Measurements from ENCODE around the gene ANGPTL1. TPM values are rescaled to one million over a fixed set of nuclear protein-coding genes. Genes with fewer than 3 reads are reported as not detected.

Gene ANGPTL1
- total RNA-seq, 5 donors from 2014 or later (not counting 1 experiment from before 2014, with no cell fraction given) = 0.09 to 0.22 TPM; not detected in 3

DNA sequence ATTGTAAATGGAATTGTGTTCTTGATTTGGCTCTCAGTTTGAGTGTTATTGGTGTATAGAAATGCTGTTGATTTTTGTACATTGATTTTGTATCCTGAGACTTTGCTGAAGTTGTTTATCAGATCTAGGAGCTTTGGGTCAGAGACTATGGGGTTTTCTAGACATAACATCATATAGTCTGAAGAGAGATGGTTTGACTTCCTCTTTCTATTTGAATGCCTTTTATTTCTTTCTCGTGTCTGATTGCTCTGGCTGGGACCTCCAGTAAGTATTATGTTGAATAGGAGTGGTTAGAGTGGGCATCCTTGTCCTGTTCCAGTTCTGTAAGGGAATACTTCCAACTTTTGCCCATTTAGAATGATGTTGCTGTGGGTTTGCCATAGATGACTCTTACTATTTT is 39.1 kb upstream of the ANGPTL1 start:
- ChIA-PET CTCF (no interaction called here), POLR2A (no interaction called here)
- Histone ChIP-seq H3K9me3 (no peaks in the 10 kb centered on the region), H3K4me1 (ENCODE audit: control insufficient read depth in 1 of 2, extremely low read depth in 1 of 2, insufficient read depth in 2 of 2, low read length in 2 of 2) (no peaks in the 10 kb centered on the region), H3K36me3 (ENCODE audit: control insufficient read depth in 2 of 2, extremely low read depth in 1 of 2, insufficient read depth in 1 of 2, low read length in 1 of 2) (peaks cover 0 to 5% of the 10 kb centered on the region in 2 donors), H3K27ac (ENCODE audit: low read length) (no peak overlapping the region), H3K27me3 (replicated peaks in 1 of 2; ENCODE audit: control insufficient read depth in 2 of 2, extremely low read depth in 1 of 2, insufficient read depth in 2 of 2, low read length in 1 of 2) (peaks cover 0 to 4% of the 10 kb centered on the region in 2 experiments), H3K4me3 (ENCODE audit: control insufficient read depth in 1 of 2, extremely low read depth in 1 of 2, low read length in 1 of 2) (no peak overlapping the region)
- Mint-ChIP-seq H3K27me3 (no peaks in the 10 kb centered on the region), H3K4me3 (no peak overlapping the region), H3K4me1 (no peaks in the 10 kb centered on the region), H3K36me3 (peaks cover 60% of the 10 kb centered on the region), H3K9me3 (no peaks in the 10 kb centered on the region), H3K27ac (peak overlapping the region in 1 of 2 donors; percentile 55)
- no CpG with 5 or more reads among the region's 1 CpG for WGBS (ENCODE audit: insufficient coverage)
- DNase-seq = no peak
- no peak for ATAC-seq (replicated peaks in 1 of 4)

DNA sequence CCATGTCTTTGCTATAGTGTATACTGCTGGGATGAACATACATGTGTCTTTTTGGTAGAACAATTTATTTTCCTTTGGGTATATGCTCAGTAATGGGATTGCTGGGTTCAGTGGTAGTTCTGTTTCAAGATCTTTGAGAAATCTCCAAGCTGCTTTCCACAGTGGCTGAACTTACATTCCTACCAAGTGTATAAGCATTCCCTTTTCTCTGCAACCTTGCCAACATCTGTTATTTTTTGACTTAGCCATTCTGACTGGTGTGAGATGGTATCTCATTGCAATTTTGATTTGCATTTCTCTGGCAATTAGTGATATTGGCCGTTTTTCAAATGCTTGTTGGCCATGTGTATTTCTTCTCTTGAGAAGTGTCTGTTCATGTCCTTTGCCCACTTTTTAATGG is 37.5 kb upstream of the ANGPTL1 start:
- no peak for ATAC-seq (replicated peaks in 1 of 4)
- no peaks in the 10 kb centered on the region for H3K9me3 Mint-ChIP-seq
- Histone ChIP-seq H3K27ac (ENCODE audit: low read length) (no peak overlapping the region), H3K27me3 (replicated peaks in 1 of 2; ENCODE audit: control insufficient read depth in 2 of 2, extremely low read depth in 1 of 2, insufficient read depth in 2 of 2, low read length in 1 of 2) (no peaks in the 10 kb centered on the region), H3K4me3 (ENCODE audit: control insufficient read depth in 1 of 2, extremely low read depth in 1 of 2, low read length in 1 of 2) (no peak overlapping the region), H3K9me3 (no peaks in the 10 kb centered on the region), H3K4me1 (ENCODE audit: control insufficient read depth in 1 of 2, extremely low read depth in 1 of 2, insufficient read depth in 2 of 2, low read length in 2 of 2) (no peaks in the 10 kb centered on the region), H3K36me3 (ENCODE audit: control insufficient read depth in 2 of 2, extremely low read depth in 1 of 2, insufficient read depth in 1 of 2, low read length in 1 of 2) (no peaks in the 10 kb centered on the region)
- ChIA-PET POLR2A (no interaction called here), CTCF (no interaction called here)
- H3K27me3 Mint-ChIP-seq = no peaks in the 10 kb centered on the region
- H3K27ac Mint-ChIP-seq = no peak overlapping the region
- no peak overlapping the region for H3K4me3 Mint-ChIP-seq
- DNase-seq = no peak
- H3K4me1 Mint-ChIP-seq = no peaks in the 10 kb centered on the region
- H3K36me3 Mint-ChIP-seq = peaks cover 68% of the 10 kb centered on the region
- WGBS (ENCODE audit: insufficient coverage) = 80% methylated on average over 1 of the region's 1 CpG

DNA sequence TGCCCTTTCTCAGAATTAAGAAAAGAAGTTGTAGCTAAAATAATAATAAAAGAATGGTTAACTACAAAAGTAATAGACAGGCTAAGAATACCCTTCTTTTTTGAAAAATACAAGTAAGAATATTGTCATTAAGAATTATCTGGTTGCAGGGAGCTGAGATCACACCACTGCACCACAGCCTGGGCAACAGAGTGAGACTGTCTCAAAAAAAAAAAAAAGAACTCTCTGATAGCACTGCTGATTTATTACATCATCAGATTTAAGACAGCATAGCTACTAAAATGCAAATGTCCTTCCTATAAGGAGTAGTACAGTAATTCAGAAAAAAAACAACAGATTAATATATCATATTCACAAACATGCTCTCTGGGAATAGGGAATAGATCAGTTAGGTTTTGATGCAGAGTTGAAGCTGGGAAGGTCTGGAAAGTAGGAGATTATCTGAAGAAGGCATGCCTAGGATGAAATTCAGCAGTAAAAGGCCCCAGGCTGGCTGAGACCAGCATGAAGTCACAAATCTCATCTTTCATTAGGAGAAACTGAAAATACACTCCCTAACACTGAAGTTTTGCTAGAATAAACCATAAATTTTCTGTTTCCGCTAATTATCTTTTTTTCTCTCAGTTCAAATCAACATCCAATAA is 30.7 kb upstream of the ANGPTL1 start:
- H3K9me3 ChIP-seq = no peaks in the 10 kb centered on the region
- Mint-ChIP-seq H3K4me3 (no peak overlapping the region), H3K27ac (no peak overlapping the region), H3K36me3 (peaks cover 43% of the 10 kb centered on the region), H3K9me3 (peaks cover 0 to 2% (median 0%) of the 10 kb centered on the region in 3 donors), H3K4me1 (peaks cover 0 to 15% (median 13%) of the 10 kb centered on the region in 3 donors), H3K27me3 (no peaks in the 10 kb centered on the region)
- no peak overlapping the region for H3K4me3 ChIP-seq (ENCODE audit: control insufficient read depth in 1 of 2, extremely low read depth in 1 of 2, low read length in 1 of 2)
- ChIA-PET POLR2A (interaction anchor here in 1 of 2 donors (0.7 kb wide), 1 partner anchor 303 kb away, joined by 3 read pairs; no protein-coding TSS in a partner anchor), CTCF (interaction anchor here in 1 of 2 donors (0.5 kb wide), 1 partner anchor 12 kb away, joined by 4 read pairs; no protein-coding TSS in a partner anchor)
- ATAC-seq (replicated peaks in 1 of 4) (no peak), DNase-seq (no peak)
- no peaks in the 10 kb centered on the region for H3K36me3 ChIP-seq (ENCODE audit: control insufficient read depth in 2 of 2, extremely low read depth in 1 of 2, insufficient read depth in 1 of 2, low read length in 1 of 2)
- H3K27ac ChIP-seq (ENCODE audit: low read length) = no peak overlapping the region
- no CpG with 5 or more reads among the region's 1 CpG for WGBS (ENCODE audit: insufficient coverage)
- H3K27me3 ChIP-seq (replicated peaks in 1 of 2; ENCODE audit: control insufficient read depth in 2 of 2, extremely low read depth in 1 of 2, insufficient read depth in 2 of 2, low read length in 1 of 2) = no peaks in the 10 kb centered on the region
- no peaks in the 10 kb centered on the region for H3K4me1 ChIP-seq (ENCODE audit: control insufficient read depth in 1 of 2, extremely low read depth in 1 of 2, insufficient read depth in 2 of 2, low read length in 2 of 2)

GRCh38 chr1:178899402-178899801 is 28.5 kb upstream of the ANGPTL1 start:
- no peaks in the 10 kb centered on the region for H3K27me3 ChIP-seq (replicated peaks in 1 of 2; ENCODE audit: control insufficient read depth in 2 of 2, extremely low read depth in 1 of 2, insufficient read depth in 2 of 2, low read length in 1 of 2)
- CTCF ChIA-PET = no interaction called here
- Mint-ChIP-seq H3K4me3 (no peak overlapping the region), H3K9me3 (peaks cover 4 to 5% (median 5%) of the 10 kb centered on the region in 3 donors), H3K4me1 (peaks cover 0 to 15% (median 13%) of the 10 kb centered on the region in 3 donors), H3K27me3 (no peaks in the 10 kb centered on the region), H3K27ac (peak overlapping the region in 1 of 2 donors; percentile 31), H3K36me3 (peaks cover 47% of the 10 kb centered on the region)
- H3K27ac ChIP-seq (ENCODE audit: low read length) = no peak overlapping the region
- H3K36me3 ChIP-seq (ENCODE audit: control insufficient read depth in 2 of 2, extremely low read depth in 1 of 2, insufficient read depth in 1 of 2, low read length in 1 of 2) = no peaks in the 10 kb centered on the region
- DNase-seq = no peak
- no peak overlapping the region for H3K4me3 ChIP-seq (ENCODE audit: control insufficient read depth in 1 of 2, extremely low read depth in 1 of 2, low read length in 1 of 2)
- ATAC-seq (replicated peaks in 1 of 4) = no peak
- WGBS (ENCODE audit: insufficient coverage) = no CpG with 5 or more reads among the region's 2 CpGs
- POLR2A ChIA-PET = no interaction called here
- H3K9me3 ChIP-seq = no peaks in the 10 kb centered on the region
- H3K4me1 ChIP-seq (ENCODE audit: control insufficient read depth in 1 of 2, extremely low read depth in 1 of 2, insufficient read depth in 2 of 2, low read length in 2 of 2) = no peaks in the 10 kb centered on the region

- H3K4me3 Mint-ChIP-seq = no peak overlapping the region
- ChIA-PET POLR2A (no interaction called here), CTCF (interaction anchor here in 1 of 2 donors (0.6 kb wide), 1 partner anchor 275 kb away, joined by 3 read pairs; no protein-coding TSS in a partner anchor)
- WGBS (ENCODE audit: insufficient coverage) = no CpG with 5 or more reads among the region's 1 CpG
- Histone ChIP-seq H3K27ac (ENCODE audit: low read length) (no peak overlapping the region), H3K27me3 (replicated peaks in 1 of 2; ENCODE audit: control insufficient read depth in 2 of 2, extremely low read depth in 1 of 2, insufficient read depth in 2 of 2, low read length in 1 of 2) (no peaks in the 10 kb centered on the region), H3K9me3 (no peaks in the 10 kb centered on the region), H3K4me3 (ENCODE audit: control insufficient read depth in 1 of 2, extremely low read depth in 1 of 2, low read length in 1 of 2) (no peak overlapping the region), H3K4me1 (ENCODE audit: control insufficient read depth in 1 of 2, extremely low read depth in 1 of 2, insufficient read depth in 2 of 2, low read length in 2 of 2) (no peaks in the 10 kb centered on the region), H3K36me3 (ENCODE audit: control insufficient read depth in 2 of 2, extremely low read depth in 1 of 2, insufficient read depth in 1 of 2, low read length in 1 of 2) (no peaks in the 10 kb centered on the region)
- H3K9me3 Mint-ChIP-seq = peaks cover 4 to 5% (median 5%) of the 10 kb centered on the region in 3 donors
- no peak overlapping the region for H3K27ac Mint-ChIP-seq
- peaks cover 42% of the 10 kb centered on the region for H3K36me3 Mint-ChIP-seq
- ATAC-seq (replicated peaks in 1 of 4) (no peak), DNase-seq (no peak)
- H3K27me3 Mint-ChIP-seq = no peaks in the 10 kb centered on the region
- peaks cover 0 to 15% (median 13%) of the 10 kb centered on the region in 3 donors for H3K4me1 Mint-ChIP-seq
These were observed 27.5 kb upstream of the ANGPTL1 start for GRCh38 chr1:178898401-178898800.

- DNase-seq = no peak
- ATAC-seq (replicated peaks in 1 of 4) = no peak
- Mint-ChIP-seq H3K27me3 (no peaks in the 10 kb centered on the region), H3K9me3 (peaks cover 3 to 5% (median 4%) of the 10 kb centered on the region in 3 donors), H3K36me3 (peaks cover 31% of the 10 kb centered on the region), H3K27ac (no peak overlapping the region), H3K4me1 (peaks cover 0 to 15% (median 13%) of the 10 kb centered on the region in 3 donors), H3K4me3 (no peak overlapping the region)
- no peaks in the 10 kb centered on the region for H3K27me3 ChIP-seq (replicated peaks in 1 of 2; ENCODE audit: control insufficient read depth in 2 of 2, extremely low read depth in 1 of 2, insufficient read depth in 2 of 2, low read length in 1 of 2)
- no peaks in the 10 kb centered on the region for H3K4me1 ChIP-seq (ENCODE audit: control insufficient read depth in 1 of 2, extremely low read depth in 1 of 2, insufficient read depth in 2 of 2, low read length in 2 of 2)
- CTCF ChIA-PET = no interaction called here
- POLR2A ChIA-PET = no interaction called here
- no peak overlapping the region for H3K27ac ChIP-seq (ENCODE audit: low read length)
- H3K36me3 ChIP-seq (ENCODE audit: control insufficient read depth in 2 of 2, extremely low read depth in 1 of 2, insufficient read depth in 1 of 2, low read length in 1 of 2) = no peaks in the 10 kb centered on the region
- H3K4me3 ChIP-seq (ENCODE audit: control insufficient read depth in 1 of 2, extremely low read depth in 1 of 2, low read length in 1 of 2) = no peak overlapping the region
- H3K9me3 ChIP-seq = no peaks in the 10 kb centered on the region
These were observed 25.1 kb upstream of the ANGPTL1 start for GRCh38 chr1:178895928-178896327.

Data from T-cell (primary cell).